HepG2 (cell line): ENCODE measurements around the gene INPP5E. TPM values are rescaled to one million over a fixed set of nuclear protein-coding genes. Genes with fewer than 3 reads are reported as not detected.

Experiments
- ATRX ChIP-seq: sonication (generic); formaldehyde crosslinking; IDR thresholded peaks from 2 replicates; pipeline ENCODE4 v1.4.0; 2020; ENCODE audit warnings: missing genetic modification reagents, borderline replicate concordance
- FLYWCH1 ChIP-seq: sonication (generic); formaldehyde crosslinking; IDR thresholded peaks from 2 replicates; pipeline ENCODE4 v1.8.1; 2023; ENCODE audit warnings: mild to moderate bottlenecking, missing genetic modification reagents
- KMT2B ChIP-seq: IDR thresholded peaks from 2 replicates; pipeline ENCODE4 v1.6.1; 2016; ENCODE audit warnings: missing genetic modification reagents, missing compliant biosample characterization
- MTA3 ChIP-seq: sonication (generic); formaldehyde crosslinking; IDR thresholded peaks from 2 replicates; pipeline ENCODE4 v1.4.0; 2020; ENCODE audit warnings: missing genetic modification reagents
- MYPOP ChIP-seq: sonication (generic); formaldehyde crosslinking; IDR thresholded peaks from 2 replicates; pipeline ENCODE4 v1.8.1; 2023; ENCODE audit warnings: mild to moderate bottlenecking, moderate library complexity, missing genetic modification reagents
- PAWR ChIP-seq: sonication (generic); formaldehyde crosslinking; IDR thresholded peaks from 2 replicates; pipeline ENCODE4 v1.4.0; 2020; ENCODE audit warnings: missing genetic modification reagents, mild to moderate bottlenecking, borderline replicate concordance
- SATB2 ChIP-seq: sonication (generic); formaldehyde crosslinking; IDR thresholded peaks from 2 replicates; pipeline ENCODE4 v1.5.0; 2020; ENCODE audit warnings: missing genetic modification reagents
- SCMH1 ChIP-seq: sonication (generic); formaldehyde crosslinking; IDR thresholded peaks from 2 replicates; pipeline ENCODE4 v1.9.0; 2021; ENCODE audit warnings: missing genetic modification reagents, mild to moderate bottlenecking, borderline replicate concordance
- SMAD9 ChIP-seq: sonication (generic); formaldehyde crosslinking; IDR thresholded peaks from 2 replicates; pipeline ENCODE4 v1.5.1; 2020; ENCODE audit warnings: mild to moderate bottlenecking, missing genetic modification reagents
- SP140L ChIP-seq: sonication (generic); formaldehyde crosslinking; IDR thresholded peaks from 2 replicates; pipeline ENCODE4 v1.4.0; 2020; ENCODE audit warnings: missing genetic modification reagents, borderline replicate concordance
- SP5 ChIP-seq: IDR thresholded peaks from 2 replicates; pipeline ENCODE4 v1.6.1; 2016; ENCODE audit warnings: low read depth, borderline replicate concordance
- ZFP36L2 ChIP-seq: sonication (generic); formaldehyde crosslinking; IDR thresholded peaks from 2 replicates; pipeline ENCODE4 v1.4.0; 2020; ENCODE audit warnings: missing genetic modification reagents
- ZFP41 ChIP-seq: sonication (generic); formaldehyde crosslinking; IDR thresholded peaks from 2 replicates; pipeline ENCODE4 v1.4.0; 2020; ENCODE audit warnings: mild to moderate bottlenecking, missing genetic modification reagents, borderline replicate concordance
- ZMAT3 ChIP-seq: sonication (generic); formaldehyde crosslinking; conservative IDR thresholded peaks from 2 replicates; pipeline ENCODE4 v1.7.0; 2021; ENCODE audit warnings: missing genetic modification reagents
- ZNF12 ChIP-seq: sonication (generic); formaldehyde crosslinking; IDR thresholded peaks from 2 replicates; pipeline ENCODE4 v1.5.0; 2020; ENCODE audit warnings: missing genetic modification reagents
- ZNF296 ChIP-seq: sonication (generic); formaldehyde crosslinking; conservative IDR thresholded peaks from 2 replicates; pipeline ENCODE4 v1.5.0; 2020; ENCODE audit warnings: mild to moderate bottlenecking, missing genetic modification reagents
- ZNF550 ChIP-seq: sonication (generic); formaldehyde crosslinking; IDR thresholded peaks from 2 replicates; pipeline ENCODE4 v1.4.0; 2020; ENCODE audit warnings: mild to moderate bottlenecking, missing genetic modification reagents, borderline replicate concordance
- ZNF720 ChIP-seq: sonication (generic); formaldehyde crosslinking; IDR thresholded peaks from 2 replicates; pipeline ENCODE4 v1.4.0; 2020; ENCODE audit warnings: missing genetic modification reagents
- ZNF878 ChIP-seq: sonication (generic); formaldehyde crosslinking; IDR thresholded peaks from 2 replicates; pipeline ENCODE4 v1.8.1; 2023; ENCODE audit warnings: mild to moderate bottlenecking, missing genetic modification reagents, moderate library complexity
- ZNF883 ChIP-seq: sonication (generic); formaldehyde crosslinking; IDR thresholded peaks from 2 replicates; pipeline ENCODE4 v1.5.1; 2020; ENCODE audit warnings: mild to moderate bottlenecking, missing genetic modification reagents; ENCODE audit errors: not compliant biosample characterization
- ZZZ3 ChIP-seq: sonication (generic); formaldehyde crosslinking; IDR thresholded peaks from 2 replicates; pipeline ENCODE4 v1.4.0; 2020; ENCODE audit warnings: missing genetic modification reagents, mild to moderate bottlenecking, borderline replicate concordance
- polyA plus RNA-seq, 8 experiments: library from polyadenylated mRNA; depleted of rRNA in 3 of 8; stranded (reverse) in 7 of 8; unstranded in 1 of 8; fragments of >200 nt; fragmentation: Illumina TruSeq in 4 of 8; extraction: Trizol in 4 of 8; gene quantifications; 2 replicates each; pipeline versions ENCODE4 v1.2.1 to v1.2.3, GENCODE V29; 2011 to 2016; ENCODE audit warnings: low read depth in 4 of 8, missing spikeins in 1 of 8, mixed read lengths in 1 of 8; ENCODE audit not compliant: insufficient read depth in 1 of 8
- total RNA-seq, 5 experiments: library from RNA; depleted of rRNA; stranded (reverse); fragments of >200 nt; fragmentation: Illumina TruSeq; extraction: Trizol; gene quantifications; 2 replicates each; pipeline ENCODE4 v1.2.3, GENCODE V29; 2016; ENCODE audit warnings: low read depth in 1 of 5
- TF ChIP-seq, protein P1 (sequence below): sonication (generic); formaldehyde crosslinking; IDR thresholded peaks from 2 replicates; pipeline ENCODE4 v1.8.0; 2022; ENCODE audit warnings: mild to moderate bottlenecking, missing genetic modification reagents; ENCODE audit not compliant: insufficient replicate concordance
- TF ChIP-seq, protein P2 (sequence below): sonication (generic); formaldehyde crosslinking; IDR thresholded peaks from 2 replicates; pipeline ENCODE4 v1.8.1; 2022; ENCODE audit warnings: mild to moderate bottlenecking, missing genetic modification reagents
- TF ChIP-seq, protein P3 (sequence below): sonication (generic); formaldehyde crosslinking; IDR thresholded peaks from 2 replicates; pipeline ENCODE4 v1.5.0; 2020; ENCODE audit warnings: mild to moderate bottlenecking, missing genetic modification reagents

The INPP5E gene
- total and polyA plus RNA-seq, 2 of the 13 experiments (the other 11 are each of a cell fraction or from before 2014, with no cell fraction given), result 5.5 TPM

- no peak for TF ChIP-seq ATRX (CRISPR knock-in tag)
- TF ChIP-seq SCMH1 (CRISPR knock-in tag), result no peak
- TF ChIP-seq ZMAT3 (CRISPR knock-in tag), result 0 out of 2 replicates have a peak, but pooled peaks have one; percentile 20
- TF ChIP-seq MYPOP (CRISPR knock-in tag), result 0 out of 2 replicates have a peak, but pooled peaks have one; percentile 11
- TF ChIP-seq ZZZ3, result no peak
- TF ChIP-seq ZNF296 (CRISPR knock-in tag), result no peak
- TF ChIP-seq ZNF12 (CRISPR knock-in tag), result no peak
- no peak for TF ChIP-seq MTA3
- no peak for TF ChIP-seq PAWR (CRISPR knock-in tag)
- no peak for TF ChIP-seq ZNF720 (CRISPR knock-in tag)
- no peak for TF ChIP-seq ZFP36L2 (CRISPR knock-in tag)
- no peak for TF ChIP-seq FLYWCH1 (CRISPR knock-in tag)
- TF ChIP-seq, protein P1, sequence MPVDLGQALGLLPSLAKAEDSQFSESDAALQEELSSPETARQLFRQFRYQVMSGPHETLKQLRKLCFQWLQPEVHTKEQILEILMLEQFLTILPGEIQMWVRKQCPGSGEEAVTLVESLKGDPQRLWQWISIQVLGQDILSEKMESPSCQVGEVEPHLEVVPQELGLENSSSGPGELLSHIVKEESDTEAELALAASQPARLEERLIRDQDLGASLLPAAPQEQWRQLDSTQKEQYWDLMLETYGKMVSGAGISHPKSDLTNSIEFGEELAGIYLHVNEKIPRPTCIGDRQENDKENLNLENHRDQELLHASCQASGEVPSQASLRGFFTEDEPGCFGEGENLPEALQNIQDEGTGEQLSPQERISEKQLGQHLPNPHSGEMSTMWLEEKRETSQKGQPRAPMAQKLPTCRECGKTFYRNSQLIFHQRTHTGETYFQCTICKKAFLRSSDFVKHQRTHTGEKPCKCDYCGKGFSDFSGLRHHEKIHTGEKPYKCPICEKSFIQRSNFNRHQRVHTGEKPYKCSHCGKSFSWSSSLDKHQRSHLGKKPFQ (CRISPR knock-in tag), result no peak
- no peak for TF ChIP-seq KMT2B
- TF ChIP-seq SP140L (CRISPR knock-in tag), result no peak
- TF ChIP-seq ZFP41, result no peak
- no peak for TF ChIP-seq SMAD9
- TF ChIP-seq SATB2, result no peak
- TF ChIP-seq SP5 (CRISPR knock-in tag), result peak; percentile 85
- TF ChIP-seq, protein P2, sequence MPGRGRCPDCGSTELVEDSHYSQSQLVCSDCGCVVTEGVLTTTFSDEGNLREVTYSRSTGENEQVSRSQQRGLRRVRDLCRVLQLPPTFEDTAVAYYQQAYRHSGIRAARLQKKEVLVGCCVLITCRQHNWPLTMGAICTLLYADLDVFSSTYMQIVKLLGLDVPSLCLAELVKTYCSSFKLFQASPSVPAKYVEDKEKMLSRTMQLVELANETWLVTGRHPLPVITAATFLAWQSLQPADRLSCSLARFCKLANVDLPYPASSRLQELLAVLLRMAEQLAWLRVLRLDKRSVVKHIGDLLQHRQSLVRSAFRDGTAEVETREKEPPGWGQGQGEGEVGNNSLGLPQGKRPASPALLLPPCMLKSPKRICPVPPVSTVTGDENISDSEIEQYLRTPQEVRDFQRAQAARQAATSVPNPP (CRISPR knock-in tag), result no peak
- TF ChIP-seq, protein P3, sequence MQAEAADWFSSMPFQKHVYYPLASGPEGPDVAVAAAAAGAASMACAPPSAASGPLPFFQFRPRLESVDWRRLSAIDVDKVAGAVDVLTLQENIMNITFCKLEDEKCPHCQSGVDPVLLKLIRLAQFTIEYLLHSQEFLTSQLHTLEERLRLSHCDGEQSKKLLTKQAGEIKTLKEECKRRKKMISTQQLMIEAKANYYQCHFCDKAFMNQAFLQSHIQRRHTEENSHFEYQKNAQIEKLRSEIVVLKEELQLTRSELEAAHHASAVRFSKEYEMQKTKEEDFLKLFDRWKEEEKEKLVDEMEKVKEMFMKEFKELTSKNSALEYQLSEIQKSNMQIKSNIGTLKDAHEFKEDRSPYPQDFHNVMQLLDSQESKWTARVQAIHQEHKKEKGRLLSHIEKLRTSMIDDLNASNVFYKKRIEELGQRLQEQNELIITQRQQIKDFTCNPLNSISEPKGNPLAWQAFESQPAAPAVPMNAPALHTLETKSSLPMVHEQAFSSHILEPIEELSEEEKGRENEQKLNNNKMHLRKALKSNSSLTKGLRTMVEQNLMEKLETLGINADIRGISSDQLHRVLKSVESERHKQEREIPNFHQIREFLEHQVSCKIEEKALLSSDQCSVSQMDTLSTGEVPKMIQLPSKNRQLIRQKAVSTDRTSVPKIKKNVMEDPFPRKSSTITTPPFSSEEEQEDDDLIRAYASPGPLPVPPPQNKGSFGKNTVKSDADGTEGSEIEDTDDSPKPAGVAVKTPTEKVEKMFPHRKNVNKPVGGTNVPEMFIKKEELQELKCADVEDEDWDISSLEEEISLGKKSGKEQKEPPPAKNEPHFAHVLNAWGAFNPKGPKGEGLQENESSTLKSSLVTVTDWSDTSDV (CRISPR knock-in tag), result 0 out of 2 replicates have a peak, but pooled peaks have one; percentile 25
- TF ChIP-seq ZNF878 (CRISPR knock-in tag), result no peak
- no peak for TF ChIP-seq ZNF883 (CRISPR knock-in tag)
- TF ChIP-seq ZNF550 (CRISPR knock-in tag), result no peak
These were observed 43.3 kb upstream of the INPP5E start, which contains the start of gene SEC16A (continued) for GRCh38 chr9:136482793-136483588.
